WI38 (cell line): ENCODE results near the gene RASGRP1.

ENCODE experiments used
- H3K4me3 ChIP-seq: 2 replicates; pipeline ENCODE4 v1.5.1; 2011; ENCODE audit warnings: low read depth, mild to moderate bottlenecking, control low read depth, low read length
- TF ChIP-seq, protein P1 (sequence below): IDR thresholded peaks from 2 replicates; pipeline ENCODE4 v1.5.1; 2012; ENCODE audit warnings: low read depth, mild to moderate bottlenecking, control low read depth, low read length

The RASGRP1 gene

DNA sequence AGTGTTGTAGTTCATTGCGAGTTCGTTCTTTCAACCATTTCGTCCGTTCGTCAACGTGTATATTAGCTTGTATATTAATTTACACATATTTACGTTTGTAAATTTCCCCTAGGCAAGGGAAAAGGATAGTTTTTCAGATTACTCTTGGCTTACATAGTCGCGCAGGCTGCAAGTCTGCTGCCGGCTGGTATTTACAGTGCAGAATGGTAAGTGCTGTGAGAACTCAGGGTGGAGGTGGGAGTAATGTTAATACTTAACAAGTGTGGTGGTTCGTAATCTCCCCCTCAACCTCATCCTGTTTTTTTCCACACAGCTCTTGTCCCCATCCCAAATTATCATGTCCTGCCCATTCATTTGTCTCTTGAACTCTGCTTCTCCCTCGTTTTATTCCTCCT is 109.9 kb downstream of the RASGRP1 start:
- TF ChIP-seq, protein P1, sequence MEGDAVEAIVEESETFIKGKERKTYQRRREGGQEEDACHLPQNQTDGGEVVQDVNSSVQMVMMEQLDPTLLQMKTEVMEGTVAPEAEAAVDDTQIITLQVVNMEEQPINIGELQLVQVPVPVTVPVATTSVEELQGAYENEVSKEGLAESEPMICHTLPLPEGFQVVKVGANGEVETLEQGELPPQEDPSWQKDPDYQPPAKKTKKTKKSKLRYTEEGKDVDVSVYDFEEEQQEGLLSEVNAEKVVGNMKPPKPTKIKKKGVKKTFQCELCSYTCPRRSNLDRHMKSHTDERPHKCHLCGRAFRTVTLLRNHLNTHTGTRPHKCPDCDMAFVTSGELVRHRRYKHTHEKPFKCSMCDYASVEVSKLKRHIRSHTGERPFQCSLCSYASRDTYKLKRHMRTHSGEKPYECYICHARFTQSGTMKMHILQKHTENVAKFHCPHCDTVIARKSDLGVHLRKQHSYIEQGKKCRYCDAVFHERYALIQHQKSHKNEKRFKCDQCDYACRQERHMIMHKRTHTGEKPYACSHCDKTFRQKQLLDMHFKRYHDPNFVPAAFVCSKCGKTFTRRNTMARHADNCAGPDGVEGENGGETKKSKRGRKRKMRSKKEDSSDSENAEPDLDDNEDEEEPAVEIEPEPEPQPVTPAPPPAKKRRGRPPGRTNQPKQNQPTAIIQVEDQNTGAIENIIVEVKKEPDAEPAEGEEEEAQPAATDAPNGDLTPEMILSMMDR: no peak
- peak overlapping the region; percentile 98 for H3K4me3 ChIP-seq

DNA sequence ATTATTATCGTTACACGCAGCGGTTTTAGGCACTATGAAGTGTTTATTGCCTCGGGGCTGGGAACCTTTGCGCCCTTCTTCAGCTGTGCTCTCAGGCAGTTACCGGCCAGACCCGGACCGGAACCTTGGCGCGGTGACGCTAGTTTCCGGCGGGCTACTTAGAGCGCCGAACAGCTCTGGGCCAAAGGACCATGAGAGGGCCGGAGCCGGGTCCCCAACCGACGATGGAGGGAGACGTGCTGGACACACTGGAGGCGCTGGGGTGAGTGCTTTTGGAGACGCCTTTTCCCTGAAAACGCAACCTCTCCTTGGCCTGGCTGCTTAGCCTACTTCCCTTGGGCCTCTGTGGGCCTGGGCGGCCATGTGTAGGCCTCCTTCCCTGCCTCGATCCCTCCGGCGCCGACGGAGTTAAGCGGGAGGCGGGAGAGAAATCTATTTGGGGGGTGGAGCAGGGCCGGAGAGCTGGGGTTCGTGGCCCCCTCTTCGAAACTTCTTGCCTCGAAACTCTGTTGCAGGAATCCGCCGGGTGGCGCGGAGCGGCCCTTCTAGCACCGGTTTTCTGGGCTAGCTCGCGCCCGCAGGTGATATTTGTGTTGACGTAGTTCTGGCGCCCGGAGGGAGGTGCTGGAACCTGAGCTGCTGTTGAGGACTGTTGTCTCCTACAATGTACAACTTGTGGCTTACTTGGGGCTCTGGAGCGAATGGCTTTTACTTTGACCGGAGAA is 110.5 kb downstream of the RASGRP1 start, which contains the start of gene FAM98B:
TSS of gene FAM98B (plus strand) at position 157 of the 725 bp plus-strand sequence. CDS start at position 192, 35 bp downstream.
- peak within 1 kb of the TSS; percentile 98 for H3K4me3 ChIP-seq
- TF ChIP-seq, protein P1: no peak

DNA sequence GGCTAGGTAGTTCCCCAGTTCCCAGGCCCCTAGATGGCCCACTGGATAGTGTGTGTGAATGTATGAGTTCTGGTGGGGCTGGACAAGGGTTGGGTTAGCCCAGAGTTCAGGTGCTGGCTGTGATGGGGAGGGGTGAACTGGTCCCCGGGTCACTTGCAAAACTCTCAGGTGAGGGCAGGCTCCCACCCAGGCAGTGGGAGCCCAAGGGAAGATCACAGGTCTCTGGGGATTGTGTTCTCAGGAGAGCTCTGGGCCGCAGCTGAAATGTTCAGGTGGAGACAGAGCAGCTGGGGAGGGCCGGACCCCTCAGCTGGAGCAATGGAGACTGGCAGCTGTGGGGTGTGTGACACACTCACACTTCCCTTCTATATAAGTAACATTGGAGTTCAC is 123.5 kb downstream of the RASGRP1 start:
- H3K4me3 ChIP-seq: no peak overlapping the region
- TF ChIP-seq, protein P1: no peak

DNA sequence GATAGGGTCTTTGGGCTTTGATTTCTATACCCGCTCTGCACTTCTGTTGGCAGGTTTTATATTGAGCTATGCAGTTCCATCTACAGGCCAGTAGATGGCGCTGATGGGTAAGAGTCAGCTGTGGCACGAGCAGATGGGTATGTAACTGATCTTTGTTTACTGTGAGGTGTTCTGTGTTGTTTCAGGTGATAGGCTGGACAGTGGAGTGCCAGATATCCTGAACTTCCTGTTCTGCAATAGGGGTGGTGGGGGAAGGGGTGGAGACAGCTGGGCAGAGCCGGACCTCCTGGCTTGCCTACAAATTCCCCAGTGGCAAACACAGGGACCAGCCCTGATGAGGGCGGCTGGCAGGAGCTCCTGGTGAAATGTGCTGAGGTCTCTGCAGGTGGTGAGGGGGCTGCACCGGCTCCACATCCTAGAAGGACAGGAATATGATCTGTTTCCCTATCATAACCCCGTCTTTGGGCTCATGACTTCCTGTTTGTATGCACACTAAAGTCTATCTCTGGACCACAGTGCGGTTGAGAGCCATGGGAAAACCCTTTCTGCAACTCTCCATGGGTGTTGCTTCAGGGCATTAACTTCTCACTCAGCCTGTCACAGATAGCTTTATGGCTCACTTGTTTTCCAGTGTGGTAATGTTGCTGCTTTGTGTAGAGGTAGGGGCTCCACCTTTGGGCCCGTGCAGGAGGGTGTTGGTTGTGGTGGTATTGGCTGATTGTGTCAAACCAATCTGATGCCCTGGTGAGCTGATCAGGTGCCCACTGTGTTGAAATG is 124.1 kb downstream of the RASGRP1 start:
- H3K4me3 ChIP-seq: no peak overlapping the region
- TF ChIP-seq, protein P1: peak; percentile 93
